ENCODE data around the gene FREY1. TPM values are rescaled to one million over a fixed set of nuclear protein-coding genes. Genes with fewer than 3 reads are reported as not detected.

Gene FREY1
- total and polyA plus RNA-seq, 7 donors = 0.14 to 0.56 (median 0.37) TPM; not detected in 4

GRCh38 chr11:45927684-45928413, 20.8 kb upstream of the FREY1 start:
- no peak for TF ChIP-seq CTCF (IDR thresholded peaks at IDR 0.05)
- ATAC-seq = peak in 1 of 4 donors; percentile 11
- Histone ChIP-seq H3K36me3 (ENCODE audit: insufficient read depth in 1 of 2, low read depth in 1 of 2) (peaks cover 0 to 12% of the 10 kb centered on the region in 2 donors), H3K4me3 (no peak overlapping the region), H3K27ac (no peak overlapping the region), H3K9me3 (no peaks in the 10 kb centered on the region), H3K27me3 (ENCODE audit: insufficient read depth in 3 of 3, low read length in 2 of 3) (peaks cover 0 to 24% (median 3%) of the 10 kb centered on the region in 3 donors), H3K4me1 (no peaks in the 10 kb centered on the region)
- intact Hi-C loops (cut with DNase I) = no loop called here
- no peak for DNase-seq
- WGBS, 3 donors = 84 to 93% (median 92%) methylated on average over 27 of the region's 27 CpGs

GRCh38 chr11:45927332-45927683, 20.2 kb upstream of the FREY1 start:
- Histone ChIP-seq H3K27ac (no peak overlapping the region), H3K4me1 (peaks cover 1% of the 10 kb centered on the region), H3K27me3 (ENCODE audit: insufficient read depth in 3 of 3, low read length in 2 of 3) (peaks cover 0 to 29% (median 8%) of the 10 kb centered on the region in 3 donors), H3K4me3 (no peak overlapping the region), H3K9me3 (no peaks in the 10 kb centered on the region), H3K36me3 (ENCODE audit: insufficient read depth in 1 of 2, low read depth in 1 of 2) (peaks cover 0 to 7% of the 10 kb centered on the region in 2 donors)
- intact Hi-C loops (cut with DNase I) = no loop called here
- DNase-seq = no peak
- TF ChIP-seq CTCF (IDR thresholded peaks at IDR 0.05) = no peak
- 73 to 76% (median 75%) methylated on average over 15 of the region's 15 CpGs for WGBS, 3 donors
- ATAC-seq = no peak

GRCh38 chr11:45926536-45927331, 19.7 kb upstream of the FREY1 start:
- Histone ChIP-seq H3K9me3 (no peaks in the 10 kb centered on the region), H3K4me3 (no peak overlapping the region), H3K27me3 (ENCODE audit: insufficient read depth in 3 of 3, low read length in 2 of 3) (peaks cover 0 to 34% (median 13%) of the 10 kb centered on the region in 3 donors), H3K36me3 (ENCODE audit: insufficient read depth in 1 of 2, low read depth in 1 of 2) (peaks cover 0 to 1% of the 10 kb centered on the region in 2 donors), H3K4me1 (peaks cover 6% of the 10 kb centered on the region), H3K27ac (no peak overlapping the region)
- ATAC-seq (no peak), DNase-seq (peak in 1 of 2 donors; percentile 43)
- TF ChIP-seq CTCF (IDR thresholded peaks at IDR 0.05) = no peak
- WGBS, 3 donors = 81 to 82% (median 82%) methylated on average over 12 of the region's 12 CpGs
- intact Hi-C loops (cut with DNase I) = no loop called here

- no peak overlapping the region for H3K4me3 ChIP-seq
- WGBS, 3 donors = 44 to 52% (median 48%) methylated on average over 12 of the region's 12 CpGs
- ATAC-seq = no peak
These were observed 18.9 kb upstream of the FREY1 start for GRCh38 chr11:45926001-45926401.

More at GRCh38 chr11:45926001-45926401, 18.9 kb upstream of the FREY1 start:
- no peaks in the 10 kb centered on the region for H3K9me3 ChIP-seq
- H3K4me1 ChIP-seq = peaks cover 6% of the 10 kb centered on the region
- H3K36me3 ChIP-seq (ENCODE audit: insufficient read depth in 1 of 2, low read depth in 1 of 2) = no peaks in the 10 kb centered on the region
- no peak for TF ChIP-seq CTCF (IDR thresholded peaks at IDR 0.05)
- H3K27ac ChIP-seq = no peak overlapping the region
- intact Hi-C loops (cut with DNase I) = no loop called here
- peak in 1 of 2 donors; percentile 44 for DNase-seq
- peaks cover 0 to 34% (median 13%) of the 10 kb centered on the region in 3 donors for H3K27me3 ChIP-seq (ENCODE audit: insufficient read depth in 3 of 3, low read length in 2 of 3)

All from psoas muscle (tissue), 8 donors.